Measurements from ENCODE around the gene SUN1. TPM values are rescaled to one million over a fixed set of nuclear protein-coding genes. Genes with fewer than 3 reads are reported as not detected.

SUN1 gene
- total and polyA plus RNA-seq, 10 of the 15 experiments (the other 5 are each of a cell fraction or from before 2014, with no cell fraction given), result 27.8 to 107 (median 65.8) TPM

GRCh38 chr7:785416-785815, 46.9 kb upstream of the SUN1 start:
- WGBS (ENCODE audit: insufficient coverage, insufficient replicate concordance, low lambda C conversion rate, missing lambda C conversion rate), result 90% methylated on average over 10 of the region's 10 CpGs
- RAD21 ChIA-PET (ENCODE audit: unreplicated experiment), result interaction anchor here (2.1 kb wide), 1 partner anchor 88 kb away, joined by 7 read pairs; no protein-coding TSS in a partner anchor
- H3K4me1 ChIP-seq (ENCODE audit: control insufficient read depth, insufficient read depth, low read length), result no peaks in the 10 kb centered on the region
- in situ Hi-C loops (cut with MboI), result loop anchor here (5.0 kb wide), 1 partner anchor 87 kb away; no protein-coding TSS in a partner anchor
- H3K9me3 ChIP-seq (replicated peaks; ENCODE audit: control insufficient read depth, insufficient read depth, low read length), result no peaks in the 10 kb centered on the region; the same call in 2 of the 3 replicates
- intact Hi-C loops (cut with micrococcal nuclease; ENCODE audit: unreplicated experiment), result loop anchor here (10.0 kb wide), 1 partner anchor 169 kb away; the partner anchor contains the start of gene ADAP1
- ATAC-seq (no peak), DNase-seq (ENCODE audit: low read depth, low spot score) (no peak), FAIRE-seq (no peak)
- no peak overlapping the region for H2AFZ ChIP-seq (ENCODE audit: control insufficient read depth, low read depth, low read length)
- peaks cover 0 to 2% of the 10 kb centered on the region in 2 experiments; a peak in 2 of 4 replicates for H3K36me3 ChIP-seq (ENCODE audit: control insufficient read depth in 2 of 2, insufficient read depth in 2 of 2, low read length in 1 of 2)
- CTCF ChIA-PET, result interaction anchor here (1.7 to 7.2 kb wide), 2 partner anchors 87 to 90 kb away, joined by 5 to 79 read pairs; no protein-coding TSS in a partner anchor
- H3K27ac ChIP-seq (ENCODE audit: control insufficient read depth, insufficient read depth), result no peak overlapping the region
- H4K20me1 ChIP-seq (ENCODE audit: control insufficient read depth, insufficient read depth), result no peaks in the 10 kb centered on the region
- H3K4me3 ChIP-seq, result no peak overlapping the region
- no peaks in the 10 kb centered on the region for H3K79me2 ChIP-seq (ENCODE audit: control insufficient read depth, insufficient read depth, low read length)
- no peak overlapping the region for H3K9ac ChIP-seq (ENCODE audit: control insufficient read depth, insufficient read depth, low read length)
- H3K4me2 ChIP-seq (ENCODE audit: control insufficient read depth, insufficient read depth), result no peak overlapping the region
- SMC1A ChIA-PET (ENCODE audit: uncharacterized antibody, unreplicated experiment), result interaction anchor here (2.7 kb wide), 1 partner anchor 87 kb away, joined by 18 read pairs; no protein-coding TSS in a partner anchor
- no TSS peak for BruUV-seq (replicated peaks)
- no peaks in the 10 kb centered on the region for H3K27me3 ChIP-seq (replicated peaks in 1 of 2; ENCODE audit: control insufficient read depth in 2 of 2, insufficient read depth in 2 of 2, low read length in 1 of 2)
- POLR2A ChIA-PET, result no interaction called here
- no peak for TF ChIP-seq ESRRA (IDR thresholded peaks at IDR 0.05; ENCODE audit: low read length)
- TF ChIP-seq EZH2 (IDR thresholded peaks at IDR 0.05; ENCODE audit: borderline replicate concordance, control insufficient read depth, low read depth, low read length), result no peak
- no peak for TF ChIP-seq BCL3 (IDR thresholded peaks at IDR 0.05; ENCODE audit: borderline replicate concordance, insufficient read depth, low read depth, low read length, poor library complexity, severe bottlenecking)
- TF ChIP-seq SUZ12 (IDR thresholded peaks at IDR 0.05; ENCODE audit: unreplicated experiment), result no peak
- no peak for TF ChIP-seq JUNB (IDR thresholded peaks at IDR 0.05)
- no peak for TF ChIP-seq ZZZ3 (IDR thresholded peaks at IDR 0.05; ENCODE audit: control insufficient read depth, insufficient read length, low read depth)
- no peak for TF ChIP-seq IRF5 (IDR thresholded peaks at IDR 0.05; ENCODE audit: borderline replicate concordance)
- no peak for TF ChIP-seq ZNF687 (IDR thresholded peaks at IDR 0.05)
- no peak for TF ChIP-seq NR2C2 (IDR thresholded peaks at IDR 0.05; ENCODE audit: borderline replicate concordance, control insufficient read depth, insufficient read length, low read depth)
- no peak for TF ChIP-seq SP1 (IDR thresholded peaks at IDR 0.05; ENCODE audit: low read depth, low read length)
- TF ChIP-seq LARP7 (IDR thresholded peaks at IDR 0.05), result no peak
- no peak for TF ChIP-seq KDM1A (IDR thresholded peaks at IDR 0.05; ENCODE audit: borderline replicate concordance)
- TF ChIP-seq KLF5 (IDR thresholded peaks at IDR 0.05; ENCODE audit: partially characterized antibody), result no peak
- TF ChIP-seq CEBPZ (IDR thresholded peaks at IDR 0.05; ENCODE audit: low read depth, low read length), result no peak
